ENCODE results near the gene PRDM2.

- TF ChIP-seq ZFP30 (CRISPR knock-in tag; IDR thresholded peaks at IDR 0.05) (no peak), PPARA (CRISPR knock-in tag; IDR thresholded peaks at IDR 0.05; ENCODE audit: borderline replicate concordance) (no peak), ZC3H10 (CRISPR knock-in tag; IDR thresholded peaks at IDR 0.05) (no peak), TOX (CRISPR knock-in tag; IDR thresholded peaks at IDR 0.05; ENCODE audit: borderline replicate concordance) (no peak)
Measured at GRCh38 chr1:13792419-13792818, 92.4 kb downstream of the PRDM2 start.

Data from SK-N-SH treated with all-trans-retinoic acid at 6 μM for 48 hours (cell line).